ENCODE data around the gene KMT2D.

Gene KMT2D

DNA sequence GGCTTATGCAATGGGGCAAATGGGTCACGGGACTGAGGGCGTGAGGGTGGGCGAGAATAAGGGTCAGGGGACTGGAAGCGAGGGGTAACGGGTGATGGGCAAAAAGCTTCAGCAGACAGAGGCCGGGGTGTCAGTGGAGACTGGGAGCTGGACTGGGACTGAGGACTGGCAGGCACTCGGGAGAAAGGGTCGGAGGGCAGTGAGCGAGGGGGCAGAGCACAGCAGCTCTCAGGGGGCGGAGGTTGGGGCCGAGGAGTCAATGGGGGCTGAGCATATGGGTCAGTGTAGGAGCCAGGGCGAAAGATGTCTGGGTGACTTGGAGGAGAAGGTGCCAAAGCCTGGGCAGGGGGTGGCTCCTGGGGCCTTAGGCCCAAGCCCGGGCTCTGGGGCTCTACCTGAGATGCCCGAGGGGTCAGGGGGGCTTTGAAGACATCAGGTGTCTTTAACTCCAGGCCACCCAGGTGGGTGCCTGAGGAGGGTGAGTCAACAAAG lies 20.2 kb downstream of the KMT2D start:
- no peak for DNase-seq
- in situ Hi-C loops (cut with HindIII; ENCODE audit: low pct_ligation_motif_present, low pct_unique_long_range_greater_than_20kb, low sequenced_read_pairs) = no loop called here

- in situ Hi-C loops (cut with HindIII; ENCODE audit: low pct_ligation_motif_present, low pct_unique_long_range_greater_than_20kb, low sequenced_read_pairs) = no loop called here
- DNase-seq = no peak
Measured at GRCh38 chr12:49039421-49040363, 20.9 kb downstream of the KMT2D start.

- in situ Hi-C loops (cut with HindIII; ENCODE audit: low pct_ligation_motif_present, low pct_unique_long_range_greater_than_20kb, low sequenced_read_pairs) = no loop called here
Measured at GRCh38 chr12:49038291-49038955, 22.2 kb downstream of the KMT2D start.

DNA sequence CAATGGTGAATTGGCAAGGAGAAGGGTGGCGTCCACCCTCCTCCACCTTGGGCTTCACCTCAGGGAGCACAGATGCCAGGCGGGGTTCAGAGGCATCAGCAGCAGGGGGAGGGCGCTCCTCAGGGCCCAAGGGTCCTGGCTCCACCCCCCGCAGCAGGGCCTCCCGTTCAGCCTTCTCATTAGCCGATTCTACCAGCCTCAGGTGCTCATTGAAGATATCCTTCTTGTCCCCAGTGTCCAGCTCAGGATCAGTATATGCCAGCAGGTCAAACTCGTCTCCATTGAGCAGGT lies 22.7 kb downstream of the KMT2D start:
- no peak for DNase-seq
- in situ Hi-C loops (cut with HindIII; ENCODE audit: low pct_ligation_motif_present, low pct_unique_long_range_greater_than_20kb, low sequenced_read_pairs) = no loop called here

More at GRCh38 chr12:49038291-49038955, 22.2 kb downstream of the KMT2D start:
- DNase-seq = no peak

GRCh38 chr12:49037111-49037946 lies 23.3 kb downstream of the KMT2D start:
- in situ Hi-C loops (cut with HindIII; ENCODE audit: low pct_ligation_motif_present, low pct_unique_long_range_greater_than_20kb, low sequenced_read_pairs) = no loop called here
- DNase-seq = no peak

DNA sequence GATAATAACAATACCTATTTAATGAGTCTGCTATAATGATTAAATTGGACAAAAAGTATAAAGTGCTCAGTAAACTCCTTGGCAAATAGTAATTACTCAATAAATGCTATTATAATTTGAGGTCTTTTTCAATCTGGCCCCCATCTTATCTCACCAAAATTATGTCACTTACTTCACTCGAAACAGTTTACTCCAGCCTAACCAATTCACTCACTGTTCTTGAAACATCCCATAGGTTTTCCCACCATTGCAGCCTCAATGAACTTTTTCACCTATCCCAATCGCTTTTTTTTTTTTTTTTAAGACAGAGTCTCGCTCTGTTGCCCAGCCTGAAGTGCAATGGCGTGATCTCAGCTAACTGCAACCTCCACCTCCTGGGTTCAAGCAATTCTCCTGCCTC lies 24.6 kb downstream of the KMT2D start:
- in situ Hi-C loops (cut with HindIII; ENCODE audit: low pct_ligation_motif_present, low pct_unique_long_range_greater_than_20kb, low sequenced_read_pairs) = no loop called here
- DNase-seq = no peak

- no peak for DNase-seq
- in situ Hi-C loops (cut with HindIII; ENCODE audit: low pct_ligation_motif_present, low pct_unique_long_range_greater_than_20kb, low sequenced_read_pairs) = no loop called here
Measured at GRCh38 chr12:49034286-49034622, 26.3 kb downstream of the KMT2D start.

DNA sequence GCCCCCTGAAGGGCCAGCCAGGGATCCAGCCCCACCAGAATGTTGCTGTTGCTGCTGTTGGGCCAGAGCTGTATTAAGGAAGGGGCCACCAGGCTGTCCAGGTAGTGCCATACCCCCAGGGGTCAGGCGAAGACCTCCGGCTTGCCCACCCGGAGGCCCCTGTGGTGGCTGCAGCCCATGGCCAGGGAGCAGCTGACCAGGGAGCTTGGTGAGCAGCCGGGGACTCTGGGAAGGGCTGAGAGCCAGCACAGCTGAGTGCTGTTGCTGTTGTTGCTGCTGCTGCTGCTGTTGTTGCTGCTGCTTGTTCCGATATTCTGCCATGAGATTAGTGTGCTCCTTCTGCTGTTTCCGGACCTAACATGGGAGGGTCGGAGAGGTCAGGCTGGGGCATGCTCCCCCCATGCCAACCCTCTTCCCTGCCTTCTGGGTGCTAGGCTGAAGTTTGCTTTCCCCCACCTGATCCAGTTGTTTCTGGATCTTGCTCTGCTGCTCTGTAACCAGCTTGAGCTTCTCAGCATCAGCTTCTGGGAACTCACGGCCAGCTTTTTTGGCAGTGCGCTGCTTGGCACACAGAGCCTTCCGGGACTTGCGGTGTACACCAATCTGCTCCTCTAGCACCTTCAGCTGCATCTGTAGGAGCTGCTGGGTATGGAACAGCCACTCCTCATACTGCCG lies 26.8 kb downstream of the KMT2D start:
- in situ Hi-C loops (cut with HindIII; ENCODE audit: low pct_ligation_motif_present, low pct_unique_long_range_greater_than_20kb, low sequenced_read_pairs) = no loop called here
- no peak for DNase-seq

DNA sequence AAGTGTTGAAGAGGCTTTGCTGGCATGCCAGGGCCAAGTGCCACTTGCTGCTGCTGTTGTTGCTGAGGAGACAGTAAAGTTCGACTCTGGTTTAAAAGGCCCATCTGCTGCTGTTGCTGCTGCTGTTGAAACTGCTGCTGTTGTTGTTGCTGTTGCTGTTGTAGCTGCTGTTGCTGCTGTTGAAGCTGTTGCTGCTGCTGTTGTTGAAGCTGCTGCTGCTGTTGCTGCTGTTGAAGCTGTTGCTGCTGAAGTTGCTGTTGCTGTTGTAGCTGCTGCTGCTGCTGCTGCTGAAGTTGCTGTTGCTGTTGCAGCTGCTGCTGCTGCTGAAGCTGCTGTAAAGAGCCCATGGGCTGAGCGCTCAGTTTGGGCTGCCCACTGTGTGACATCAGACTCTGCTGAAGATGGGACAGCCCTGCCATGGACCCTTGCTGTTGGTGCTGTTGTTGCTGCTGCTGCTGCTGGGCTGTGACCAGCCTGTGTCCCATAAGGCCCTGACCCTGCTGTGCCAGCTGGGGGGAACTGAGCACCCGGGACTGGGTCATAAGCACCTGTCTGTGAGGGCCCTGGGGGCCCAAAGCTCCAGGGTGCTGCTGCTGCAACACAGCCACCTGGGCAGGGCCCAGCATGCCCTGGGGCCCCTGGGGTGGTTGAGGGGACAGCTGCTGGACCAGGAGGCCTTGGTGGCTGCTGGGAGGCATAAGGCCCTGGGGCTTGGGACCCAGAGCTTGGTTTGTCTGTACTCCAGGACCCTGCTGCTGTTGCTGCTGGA lies 27.7 kb downstream of the KMT2D start:
- in situ Hi-C loops (cut with HindIII; ENCODE audit: low pct_ligation_motif_present, low pct_unique_long_range_greater_than_20kb, low sequenced_read_pairs) = no loop called here

DNA sequence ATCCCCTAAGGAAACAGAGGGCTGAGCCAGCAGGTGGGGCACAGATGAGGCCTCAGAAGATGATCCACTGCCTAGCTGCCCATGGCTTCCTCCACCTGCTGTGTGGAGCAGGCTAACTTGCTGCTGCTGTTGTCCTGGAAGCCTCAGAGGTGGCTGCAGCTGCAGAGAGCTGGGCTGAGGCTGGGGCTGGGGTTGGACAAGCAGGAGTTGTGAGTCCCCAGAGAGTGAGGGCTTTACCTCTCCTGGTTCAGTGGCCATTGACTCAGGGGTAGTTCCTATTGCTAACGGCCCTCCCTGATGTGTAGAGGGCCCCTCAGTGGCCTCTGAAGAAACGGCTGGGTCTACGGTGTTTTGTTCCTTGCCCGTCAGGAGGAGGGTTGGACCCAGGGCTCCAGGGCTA lies 28.3 kb downstream of the KMT2D start:
- in situ Hi-C loops (cut with HindIII; ENCODE audit: low pct_ligation_motif_present, low pct_unique_long_range_greater_than_20kb, low sequenced_read_pairs) = no loop called here

More for the DNA sequence above, 27.7 kb downstream of the KMT2D start:
- no peak for DNase-seq

GRCh38 chr12:49031573-49032161 lies 28.9 kb downstream of the KMT2D start:
- in situ Hi-C loops (cut with HindIII; ENCODE audit: low pct_ligation_motif_present, low pct_unique_long_range_greater_than_20kb, low sequenced_read_pairs) = no loop called here
- no peak for DNase-seq

More for the DNA sequence above, 28.3 kb downstream of the KMT2D start:
- no peak for DNase-seq

- in situ Hi-C loops (cut with HindIII; ENCODE audit: low pct_ligation_motif_present, low pct_unique_long_range_greater_than_20kb, low sequenced_read_pairs) = no loop called here
- DNase-seq = no peak
Measured at GRCh38 chr12:49030714-49031572, 29.7 kb downstream of the KMT2D start.

GRCh38 chr12:49030119-49030518 lies 30.5 kb downstream of the KMT2D start:
- in situ Hi-C loops (cut with HindIII; ENCODE audit: low pct_ligation_motif_present, low pct_unique_long_range_greater_than_20kb, low sequenced_read_pairs) = no loop called here
- no peak for DNase-seq

- no peak for DNase-seq
- in situ Hi-C loops (cut with HindIII; ENCODE audit: low pct_ligation_motif_present, low pct_unique_long_range_greater_than_20kb, low sequenced_read_pairs) = no loop called here
Measured at GRCh38 chr12:49028666-49029275, 31.8 kb downstream of the KMT2D start.

GRCh38 chr12:49027846-49028555 lies 32.6 kb downstream of the KMT2D start:
- in situ Hi-C loops (cut with HindIII; ENCODE audit: low pct_ligation_motif_present, low pct_unique_long_range_greater_than_20kb, low sequenced_read_pairs) = no loop called here
- no peak for DNase-seq

Measured in ACHN (cell line).